K562 (cell line): Measurements from ENCODE around the gene TRMT1. TPM values are rescaled to one million over a fixed set of nuclear protein-coding genes. Genes with fewer than 3 reads are reported as not detected.

Source experiments
- ARID2 ChIP-seq: fragments of 450-650 bp; IDR thresholded peaks from 2 replicates; pipeline ENCODE4 v1.6.1; 2017; ENCODE audit warnings: antibody characterized with exemption, mild to moderate bottlenecking
- FOXK2 ChIP-seq, 2 experiments: fragments of 450-650 bp; IDR thresholded peaks in 1 of 2; conservative IDR thresholded peaks in 1 of 2; 2 replicates each; pipeline ENCODE4 v1.6.1; 2016; ENCODE audit warnings: low read depth in 2 of 2, mild to moderate bottlenecking in 1 of 2
- JUND ChIP-seq, 2 experiments: IDR thresholded peaks; 2 replicates in 1 of 2; 3 replicates in 1 of 2; pipeline ENCODE4 v1.6.1; 2011; ENCODE audit warnings: borderline replicate concordance in 2 of 2, low read depth in 2 of 2, low read length in 2 of 2, improper control_type of control experiment in 1 of 2, missing biosample characterization in 1 of 2, missing genetic modification characterization in 1 of 2, missing genetic modification reagents in 1 of 2
- MXI1 ChIP-seq: IDR thresholded peaks from 2 replicates; pipeline ENCODE4 v1.6.1; 2011; ENCODE audit warnings: low read depth, mild to moderate bottlenecking, improper control_type of control experiment, low read length
- NR2C2 ChIP-seq, 2 experiments: fragments of 200-800 bp in 1 of 2; sonication (Bioruptor generic) in 1 of 2; sonication (generic) in 1 of 2; formaldehyde crosslinking in 1 of 2; IDR thresholded peaks; 2 replicates each; pipeline versions ENCODE4 v1.6.1 to v1.8.0; 2016 to 2022; ENCODE audit warnings: mild to moderate bottlenecking in 1 of 2, missing compliant biosample characterization in 1 of 2, missing genetic modification characterization in 1 of 2, missing genetic modification reagents in 1 of 2
- TOE1 ChIP-seq, 2 experiments: fragments of 450-650 bp in 1 of 2; sonication (generic) in 1 of 2; formaldehyde crosslinking in 1 of 2; IDR thresholded peaks; 2 replicates each; pipeline versions ENCODE4 v1.7.1 to v1.8.0; 2016 to 2022; ENCODE audit warnings: borderline replicate concordance in 2 of 2, mild to moderate bottlenecking in 2 of 2, antibody characterized with exemption in 1 of 2, inconsistent platforms in 1 of 2, low read depth in 1 of 2, missing genetic modification reagents in 1 of 2, moderate library complexity in 1 of 2
- ZNF324 ChIP-seq: fragments of 250-450 bp; sonication (Bioruptor Pico); IDR thresholded peaks from 2 replicates; pipeline ENCODE4 v1.4.0; 2020; ENCODE audit warnings: mild to moderate bottlenecking
- ZNF584 ChIP-seq: fragments of 200-800 bp; sonication (Bioruptor generic); IDR thresholded peaks from 2 replicates; pipeline ENCODE4 v1.6.1; 2016; ENCODE audit warnings: low read depth, mild to moderate bottlenecking, missing genetic modification characterization, missing compliant biosample characterization
- polyA plus RNA-seq, 8 experiments: library from polyadenylated mRNA; depleted of rRNA in 4 of 8; stranded (reverse) in 5 of 8; unstranded in 3 of 8; fragments of >200 nt; fragmentation: Nextera tagmentation in 2 of 8; fragmentation: Illumina TruSeq in 1 of 8; extraction: Ambion mirVana in 2 of 8; extraction: Trizol in 1 of 8; gene quantifications; 2 replicates each; pipeline versions ENCODE4 v1.2.1 to v1.2.3, GENCODE V29; 2011 to 2014; ENCODE audit warnings: inconsistent platforms in 1 of 8, missing spikeins in 1 of 8
- total RNA-seq, 7 experiments: library from RNA; depleted of rRNA in 6 of 7; stranded (reverse); fragments of >200 nt in 6 of 7; fragmentation: Illumina TruSeq in 2 of 7; extraction: Trizol in 2 of 7; gene quantifications; 2 replicates each; pipeline versions ENCODE4 v1.2.1 to v1.2.3, GENCODE V29; 2011 to 2021; ENCODE audit warnings: low replicate concordance in 1 of 7
- TF ChIP-seq, protein P1 (sequence below): fragments of 250-450 bp; sonication (Bioruptor Pico); IDR thresholded peaks from 2 replicates; pipeline ENCODE4 v1.5.0; 2020; ENCODE audit warnings: mild to moderate bottlenecking, borderline replicate concordance
- TF ChIP-seq, protein P2 (sequence below), 2 experiments: fragments of 450-650 bp in 1 of 2; sonication (generic) in 1 of 2; formaldehyde crosslinking in 1 of 2; IDR thresholded peaks in 1 of 2; conservative IDR thresholded peaks in 1 of 2; 2 replicates each; pipeline versions ENCODE4 v1.6.1 to v1.8.1; 2016 to 2023; ENCODE audit warnings: mild to moderate bottlenecking in 2 of 2, moderate library complexity in 2 of 2, inconsistent platforms in 1 of 2, missing genetic modification reagents in 1 of 2

TRMT1 gene
- total and polyA plus RNA-seq, 9 of the 15 experiments (the other 6 are each of a cell fraction or from before 2014, with no cell fraction given) = 5.8 to 158 (median 54.3) TPM

DNA sequence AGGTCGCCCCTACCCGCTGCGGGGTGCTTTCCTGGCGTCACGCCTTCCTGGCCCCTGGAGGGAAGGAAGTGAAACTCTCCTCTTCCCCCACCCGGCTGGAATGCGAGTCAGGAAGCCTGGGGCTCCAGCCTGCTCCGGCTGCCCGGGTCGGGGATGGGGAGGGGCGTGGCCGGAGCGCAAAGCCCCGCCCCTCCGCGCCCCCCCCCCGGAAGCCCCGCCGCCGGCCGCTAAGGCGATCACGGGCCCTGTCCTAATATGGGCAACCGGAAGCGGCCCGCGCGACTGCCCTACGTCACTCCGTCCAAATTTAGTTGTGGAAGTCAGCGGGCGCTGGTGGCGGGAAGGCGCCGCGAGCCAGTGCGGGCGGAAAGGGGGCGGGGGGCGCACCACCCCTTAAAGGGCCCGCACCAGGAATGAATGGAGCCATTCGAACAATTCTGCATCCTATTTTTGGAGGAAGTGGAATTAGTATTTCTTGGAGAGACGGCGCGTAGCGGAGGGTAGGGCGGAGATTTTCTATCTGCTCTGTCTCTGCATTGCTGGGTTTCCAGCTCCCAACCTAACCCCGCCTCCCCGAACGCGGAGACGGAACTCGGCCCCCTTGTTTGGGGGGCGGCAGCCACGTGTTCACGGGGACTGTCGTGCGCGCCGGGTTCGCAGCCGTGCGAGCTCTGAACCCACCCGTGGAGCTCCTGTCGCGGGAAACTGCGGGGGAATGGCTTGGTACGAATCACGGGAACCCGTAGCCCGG is 35.2 kb upstream of the TRMT1 start (continued):
- TF ChIP-seq, protein P1, sequence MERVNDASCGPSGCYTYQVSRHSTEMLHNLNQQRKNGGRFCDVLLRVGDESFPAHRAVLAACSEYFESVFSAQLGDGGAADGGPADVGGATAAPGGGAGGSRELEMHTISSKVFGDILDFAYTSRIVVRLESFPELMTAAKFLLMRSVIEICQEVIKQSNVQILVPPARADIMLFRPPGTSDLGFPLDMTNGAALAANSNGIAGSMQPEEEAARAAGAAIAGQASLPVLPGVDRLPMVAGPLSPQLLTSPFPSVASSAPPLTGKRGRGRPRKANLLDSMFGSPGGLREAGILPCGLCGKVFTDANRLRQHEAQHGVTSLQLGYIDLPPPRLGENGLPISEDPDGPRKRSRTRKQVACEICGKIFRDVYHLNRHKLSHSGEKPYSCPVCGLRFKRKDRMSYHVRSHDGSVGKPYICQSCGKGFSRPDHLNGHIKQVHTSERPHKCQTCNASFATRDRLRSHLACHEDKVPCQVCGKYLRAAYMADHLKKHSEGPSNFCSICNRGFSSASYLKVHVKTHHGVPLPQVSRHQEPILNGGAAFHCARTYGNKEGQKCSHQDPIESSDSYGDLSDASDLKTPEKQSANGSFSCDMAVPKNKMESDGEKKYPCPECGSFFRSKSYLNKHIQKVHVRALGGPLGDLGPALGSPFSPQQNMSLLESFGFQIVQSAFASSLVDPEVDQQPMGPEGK (CRISPR knock-in tag) = no peak
- TF ChIP-seq NR2C2 (CRISPR knock-in tag; IDR thresholded peaks at IDR 0.05) (no peak), NR2C2 (tag; IDR thresholded peaks at IDR 0.05) (0 out of 2 replicates have a peak, but pooled peaks have one; percentile 36), ZNF584 (no peak), JUND (IDR thresholded peaks at IDR 0.05; ENCODE audit: borderline replicate concordance, low read depth, low read length) (peak; percentile 5), JUND (tag; IDR thresholded peaks at IDR 0.05; ENCODE audit: borderline replicate concordance, low read depth, low read length) (peak; percentile 25; the same call in 1 of the 3 replicates), ARID2 (no peak), TOE1 (IDR thresholded peaks at IDR 0.05; ENCODE audit: borderline replicate concordance) (peak; percentile 94), TOE1 (CRISPR knock-in tag; IDR thresholded peaks at IDR 0.05; ENCODE audit: borderline replicate concordance, low read depth) (no peak), MXI1 (0 out of 2 replicates have a peak, but pooled peaks have one; percentile 61), FOXK2 (conservative IDR thresholded peaks at IDR 0.05 in 1 of 2, IDR thresholded peaks at IDR 0.05 in 1 of 2; ENCODE audit: low read depth in 2 of 2) (no peak), ZNF324 (CRISPR knock-in tag) (no peak)
- TF ChIP-seq, protein P2, sequence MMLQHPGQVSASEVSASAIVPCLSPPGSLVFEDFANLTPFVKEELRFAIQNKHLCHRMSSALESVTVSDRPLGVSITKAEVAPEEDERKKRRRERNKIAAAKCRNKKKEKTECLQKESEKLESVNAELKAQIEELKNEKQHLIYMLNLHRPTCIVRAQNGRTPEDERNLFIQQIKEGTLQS (IDR thresholded peaks at IDR 0.05) = peak; percentile 43; the same call in 1 of the 2 replicates
- TF ChIP-seq, protein P2 (CRISPR knock-in tag; conservative IDR thresholded peaks at IDR 0.05) = no peak
